ENCODE measurements around the gene GCK.

- TF ChIP-seq POLR2AphosphoS5 (IDR thresholded peaks at IDR 0.05) (no peak), CTCF (IDR thresholded peaks at IDR 0.05) (no peak)
These were observed 47.1 kb upstream of the GCK start for GRCh38 chr7:44236333-44236728.

All from breast epithelium (tissue), 3 donors.